CD4-positive, alpha-beta T cell treated with Interleukin-1 beta for 1 hour (primary cell): Measurements from ENCODE around the gene WDR11.
"Not testable (repeated sequence)": the region's sequence is repeated elsewhere in the genome, so short reads cannot be mapped to it uniquely, and the experiment has no call there.

Experiments used
- DNase-seq, 2 donors: peaks; one replicate each; pipeline ENCODE4 v3.0.0-alpha.2; 2020 to 2022

WDR11 gene

GRCh38 chr10:120841522-120842189, 9.5 kb upstream of the WDR11 start:
- no peak for DNase-seq

- DNase-seq, result no peak
Measured at GRCh38 chr10:120854388-120854787, 3.2 kb downstream of the WDR11 start.

- no peak for DNase-seq
Measured at GRCh38 chr10:120861178-120861855, 10.2 kb downstream of the WDR11 start.

- DNase-seq, result no peak
Measured at GRCh38 chr10:120873741-120874140, 22.6 kb downstream of the WDR11 start.

GRCh38 chr10:120883071-120883470, 31.9 kb downstream of the WDR11 start:
- no peak for DNase-seq

GRCh38 chr10:120887482-120887881, 36.3 kb downstream of the WDR11 start:
- no peak for DNase-seq

GRCh38 chr10:120891365-120891764, 40.2 kb downstream of the WDR11 start:
- DNase-seq, result no peak

- DNase-seq, result no peak
Measured at GRCh38 chr10:120894556-120894955, 43.4 kb downstream of the WDR11 start.

- DNase-seq, result no peak
Measured at GRCh38 chr10:120897343-120897742, 46.2 kb downstream of the WDR11 start.

- DNase-seq, result no peak
Measured at GRCh38 chr10:120905268-120905667, 54.1 kb downstream of the WDR11 start.

GRCh38 chr10:120917521-120918250, 66.5 kb downstream of the WDR11 start:
- DNase-seq, result no peak

GRCh38 chr10:120923886-120924285, 72.7 kb downstream of the WDR11 start:
- not testable (repeated sequence) for DNase-seq

- no peak for DNase-seq
Measured at GRCh38 chr10:120926611-120927010, 75.4 kb downstream of the WDR11 start.

GRCh38 chr10:120927352-120927751, 76.2 kb downstream of the WDR11 start:
- DNase-seq, result no peak

GRCh38 chr10:120929166-120929565, 78.0 kb downstream of the WDR11 start:
- no peak for DNase-seq

GRCh38 chr10:120931423-120931822, 80.3 kb downstream of the WDR11 start:
- DNase-seq, result no peak

- no peak for DNase-seq
Measured at GRCh38 chr10:120931999-120932398, 80.8 kb downstream of the WDR11 start.

GRCh38 chr10:120938822-120939221, 87.7 kb downstream of the WDR11 start:
- no peak for DNase-seq

- no peak for DNase-seq
Measured at GRCh38 chr10:120940299-120940900, 89.2 kb downstream of the WDR11 start.

- DNase-seq, result no peak
Measured at GRCh38 chr10:120941501-120941900, 90.3 kb downstream of the WDR11 start.

GRCh38 chr10:120942806-120943413, 91.7 kb downstream of the WDR11 start:
- peak; percentile 62 to 65 for DNase-seq

GRCh38 chr10:120943542-120943941, 92.4 kb downstream of the WDR11 start:
- no peak for DNase-seq

- DNase-seq, result no peak
Measured at GRCh38 chr10:120944586-120945125, 93.5 kb downstream of the WDR11 start.
